NCI-H748 (cell line): ENCODE data around the gene STMN1.

Experiments
- DNase-seq: peaks from one replicate; lab custom pipeline; 2025; ENCODE audit not compliant: unreplicated experiment; lab: John Stamatoyannopoulos, UW

Gene STMN1

GRCh38 chr1:25896266-25896665 is 10.0 kb downstream of the STMN1 start:
- DNase-seq: no peak

- peak; percentile 76 for DNase-seq
Observed at GRCh38 chr1:25895365-25895990, 10.7 kb downstream of the STMN1 start.

- no peak for DNase-seq
Observed at GRCh38 chr1:25893116-25893515, 13.1 kb downstream of the STMN1 start.

GRCh38 chr1:25891606-25892005 is 14.6 kb downstream of the STMN1 start:
- DNase-seq: no peak

- no peak for DNase-seq
Observed at GRCh38 chr1:25890239-25891034, 15.8 kb downstream of the STMN1 start.

GRCh38 chr1:25889470-25889869 is 16.7 kb downstream of the STMN1 start:
- peak; percentile 79 for DNase-seq

GRCh38 chr1:25888426-25888987 is 17.7 kb downstream of the STMN1 start:
- DNase-seq: no peak

- no peak for DNase-seq
Observed at GRCh38 chr1:25885602-25886001, 20.6 kb downstream of the STMN1 start.

- DNase-seq: no peak
Observed at GRCh38 chr1:25881266-25881665, 25.0 kb downstream of the STMN1 start.

- no peak for DNase-seq
Observed at GRCh38 chr1:25880518-25880917, 25.7 kb downstream of the STMN1 start.

GRCh38 chr1:25879675-25880074 is 26.5 kb downstream of the STMN1 start:
- no peak for DNase-seq

- DNase-seq: no peak
Observed at GRCh38 chr1:25878690-25879089, 27.5 kb downstream of the STMN1 start.

- no peak for DNase-seq
Observed at GRCh38 chr1:25877155-25877554, 29.1 kb downstream of the STMN1 start.

GRCh38 chr1:25876693-25877077 is 29.5 kb downstream of the STMN1 start:
- no peak for DNase-seq

GRCh38 chr1:25875856-25876692 is 30.1 kb downstream of the STMN1 start:
- no peak for DNase-seq

- peak; percentile 75 for DNase-seq
Observed at GRCh38 chr1:25875154-25875855, 30.9 kb downstream of the STMN1 start, which contains the start of gene PAQR7. Gene PAQR7, minus strand, starts transcription at chr1:25875708. Its CDS starts 11,869 bp downstream, at chr1:25863839.

- DNase-seq: no peak
Observed at GRCh38 chr1:25874635-25875153, 31.5 kb downstream of the STMN1 start.

GRCh38 chr1:25874209-25874608 is 32.0 kb downstream of the STMN1 start:
- DNase-seq: no peak

GRCh38 chr1:25873120-25873519 is 33.1 kb downstream of the STMN1 start:
- DNase-seq: no peak

- no peak for DNase-seq
Observed at GRCh38 chr1:25872713-25873112, 33.5 kb downstream of the STMN1 start.
